OCI-LY1 (cell line): Measurements from ENCODE around the gene DHRS7.

ENCODE experiments used
- EZH2 ChIP-seq: fragments of 200-600 bp; sonication (generic), shearing (Covaris generic); IDR thresholded peaks from 2 replicates; pipeline ENCODE4 v1.8.0; 2017; ENCODE audit warnings: borderline replicate concordance, mixed run types, mild to moderate bottlenecking, antibody characterized with exemption, low read length, moderate library complexity, mixed read lengths
- TF ChIP-seq, protein P1 (sequence below): fragments of 200-600 bp; sonication (generic), shearing (Covaris generic); IDR thresholded peaks from 2 replicates; pipeline ENCODE4 v1.5.1; 2017; ENCODE audit warnings: mild to moderate bottlenecking, antibody characterized with exemption, low read length, moderate library complexity, mixed read lengths

DNA sequence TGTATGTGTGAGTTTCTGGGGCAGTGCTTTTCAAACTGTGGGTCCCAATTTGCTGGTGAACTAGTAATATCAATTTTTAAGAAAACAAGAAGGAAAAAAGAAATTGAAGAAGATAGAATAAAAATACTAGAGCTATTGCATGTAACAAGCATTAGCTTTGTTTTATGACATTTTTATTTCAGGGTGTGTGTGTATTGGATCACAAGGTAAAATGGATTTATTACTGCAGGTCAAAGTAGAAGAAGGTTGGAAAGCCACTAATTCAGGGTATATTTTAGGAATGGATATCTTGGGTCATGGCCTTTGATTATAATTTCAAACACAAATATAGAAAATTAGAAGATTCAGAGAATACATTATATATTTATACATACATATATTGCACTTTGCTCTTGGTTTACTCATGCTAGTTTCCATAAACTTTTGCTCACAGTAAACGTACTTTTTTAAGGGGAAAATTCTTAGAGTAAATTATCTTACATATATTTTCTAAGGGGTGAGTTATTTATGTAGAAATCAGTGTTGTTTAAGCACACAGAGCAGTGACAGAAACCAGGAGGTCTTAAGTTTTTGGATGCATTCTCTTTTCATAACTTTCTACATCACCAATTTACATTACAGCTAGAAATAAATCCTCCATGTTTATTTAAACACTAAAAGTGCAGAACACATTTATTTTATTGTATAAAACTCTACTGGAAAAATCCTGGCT is 49.4 kb upstream of the DHRS7 start:
- no peak for TF ChIP-seq EZH2
- TF ChIP-seq, protein P1, sequence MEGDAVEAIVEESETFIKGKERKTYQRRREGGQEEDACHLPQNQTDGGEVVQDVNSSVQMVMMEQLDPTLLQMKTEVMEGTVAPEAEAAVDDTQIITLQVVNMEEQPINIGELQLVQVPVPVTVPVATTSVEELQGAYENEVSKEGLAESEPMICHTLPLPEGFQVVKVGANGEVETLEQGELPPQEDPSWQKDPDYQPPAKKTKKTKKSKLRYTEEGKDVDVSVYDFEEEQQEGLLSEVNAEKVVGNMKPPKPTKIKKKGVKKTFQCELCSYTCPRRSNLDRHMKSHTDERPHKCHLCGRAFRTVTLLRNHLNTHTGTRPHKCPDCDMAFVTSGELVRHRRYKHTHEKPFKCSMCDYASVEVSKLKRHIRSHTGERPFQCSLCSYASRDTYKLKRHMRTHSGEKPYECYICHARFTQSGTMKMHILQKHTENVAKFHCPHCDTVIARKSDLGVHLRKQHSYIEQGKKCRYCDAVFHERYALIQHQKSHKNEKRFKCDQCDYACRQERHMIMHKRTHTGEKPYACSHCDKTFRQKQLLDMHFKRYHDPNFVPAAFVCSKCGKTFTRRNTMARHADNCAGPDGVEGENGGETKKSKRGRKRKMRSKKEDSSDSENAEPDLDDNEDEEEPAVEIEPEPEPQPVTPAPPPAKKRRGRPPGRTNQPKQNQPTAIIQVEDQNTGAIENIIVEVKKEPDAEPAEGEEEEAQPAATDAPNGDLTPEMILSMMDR: no peak
